Measurements from ENCODE around the gene SFT2D1.

Gene SFT2D1

GRCh38 chr6:166296035-166296883 is 46.1 kb downstream of the SFT2D1 start:
- H3K4me1 ChIP-seq (ENCODE audit: insufficient read depth, low read length) = no peaks in the 10 kb centered on the region
- peaks cover 4% of the 10 kb centered on the region for H3K9me3 ChIP-seq (ENCODE audit: control insufficient read depth, insufficient read depth, low read length)
- no peaks in the 10 kb centered on the region for H3K36me3 ChIP-seq (ENCODE audit: insufficient read depth, low read length)
- no peak overlapping the region for H3K9ac ChIP-seq (ENCODE audit: low read depth, low read length)

DNA sequence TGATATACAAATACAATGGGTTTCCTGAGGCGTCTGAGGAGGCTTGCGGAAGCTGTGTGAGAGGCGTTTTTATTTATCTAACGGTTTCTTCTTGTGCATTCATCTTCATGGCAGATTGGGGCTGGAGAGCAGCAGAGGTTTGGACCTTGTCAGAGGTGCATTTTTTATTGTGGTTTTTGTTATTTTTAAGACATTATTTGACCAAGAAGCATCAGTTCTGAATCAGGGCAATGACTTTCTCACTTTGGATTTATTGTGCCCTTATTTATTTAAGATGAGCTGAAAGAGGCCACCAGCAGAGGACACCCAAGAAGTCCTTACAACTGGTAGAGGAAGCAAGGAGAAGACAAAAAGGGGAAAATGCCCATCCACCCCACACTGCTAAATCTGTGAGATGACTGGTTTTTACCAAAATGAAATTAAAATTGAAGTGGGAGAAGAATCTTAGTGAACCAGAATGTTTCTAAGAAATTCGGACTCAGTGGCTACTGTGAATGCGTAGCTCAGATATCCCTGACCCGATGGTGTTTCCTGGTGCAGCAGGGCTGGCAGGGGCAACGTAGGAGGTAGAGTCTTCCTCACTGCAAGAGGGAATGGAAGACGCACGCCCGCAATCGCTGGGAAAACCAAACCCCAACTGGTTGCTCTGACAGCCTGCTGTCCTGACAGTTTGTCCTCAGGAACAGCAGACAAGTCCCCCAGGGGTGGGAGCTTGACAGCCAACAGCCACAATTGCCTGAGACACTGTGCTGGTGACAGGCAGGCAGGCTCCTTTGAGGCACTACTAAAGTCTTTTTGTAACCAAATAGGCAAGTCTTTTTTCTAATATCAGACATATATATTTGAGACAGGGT is 48.4 kb downstream of the SFT2D1 start:
- H3K4me1 ChIP-seq (ENCODE audit: insufficient read depth, low read length) = no peaks in the 10 kb centered on the region
- no peaks in the 10 kb centered on the region for H3K36me3 ChIP-seq (ENCODE audit: insufficient read depth, low read length)
- H3K9me3 ChIP-seq (ENCODE audit: control insufficient read depth, insufficient read depth, low read length) = peaks cover 3% of the 10 kb centered on the region
- no peak overlapping the region for H3K9ac ChIP-seq (ENCODE audit: low read depth, low read length)

DNA sequence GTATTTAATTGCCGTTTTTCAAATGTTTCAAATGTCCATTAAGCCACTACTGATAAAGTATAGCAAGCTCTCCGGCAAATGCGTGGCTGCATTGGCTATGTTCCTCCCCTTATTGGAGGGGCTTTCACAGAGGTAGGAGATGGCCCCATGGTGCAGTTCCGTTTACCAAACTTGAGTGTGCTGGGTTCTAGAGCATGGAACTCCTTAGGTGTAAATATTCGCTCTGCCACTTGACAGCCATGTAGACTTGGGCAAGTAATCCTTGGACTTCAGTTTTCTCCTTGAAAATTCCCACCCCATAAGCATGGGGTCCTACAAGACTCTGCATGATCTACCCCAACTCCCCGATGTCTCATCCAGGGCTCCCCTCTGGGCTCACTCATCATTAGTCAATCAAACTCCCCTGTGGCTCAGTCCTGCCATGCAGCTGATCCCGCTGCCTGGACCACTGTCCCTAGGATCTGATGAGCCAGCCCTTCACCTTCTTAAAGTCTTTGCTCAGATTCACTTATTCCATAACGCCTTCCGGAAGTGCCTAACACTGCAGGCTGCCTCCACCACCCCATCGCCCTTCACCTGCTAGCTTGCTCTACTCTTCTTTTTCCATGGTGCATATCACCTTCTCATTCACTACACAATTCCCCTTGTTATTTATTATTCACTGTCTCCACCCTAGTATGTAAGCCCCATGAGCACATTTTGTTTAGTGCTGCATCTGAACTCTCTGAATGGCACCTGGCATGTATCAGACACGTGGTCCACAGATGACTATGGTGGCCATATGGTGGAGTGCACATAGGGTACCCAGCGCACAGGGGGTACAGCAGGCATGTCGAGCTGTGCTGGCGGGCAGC is 52.9 kb downstream of the SFT2D1 start:
- H3K9ac ChIP-seq (ENCODE audit: low read depth, low read length) = no peak overlapping the region
- no peaks in the 10 kb centered on the region for H3K36me3 ChIP-seq (ENCODE audit: insufficient read depth, low read length)
- no peaks in the 10 kb centered on the region for H3K9me3 ChIP-seq (ENCODE audit: control insufficient read depth, insufficient read depth, low read length)
- no peaks in the 10 kb centered on the region for H3K4me1 ChIP-seq (ENCODE audit: insufficient read depth, low read length)

DNA sequence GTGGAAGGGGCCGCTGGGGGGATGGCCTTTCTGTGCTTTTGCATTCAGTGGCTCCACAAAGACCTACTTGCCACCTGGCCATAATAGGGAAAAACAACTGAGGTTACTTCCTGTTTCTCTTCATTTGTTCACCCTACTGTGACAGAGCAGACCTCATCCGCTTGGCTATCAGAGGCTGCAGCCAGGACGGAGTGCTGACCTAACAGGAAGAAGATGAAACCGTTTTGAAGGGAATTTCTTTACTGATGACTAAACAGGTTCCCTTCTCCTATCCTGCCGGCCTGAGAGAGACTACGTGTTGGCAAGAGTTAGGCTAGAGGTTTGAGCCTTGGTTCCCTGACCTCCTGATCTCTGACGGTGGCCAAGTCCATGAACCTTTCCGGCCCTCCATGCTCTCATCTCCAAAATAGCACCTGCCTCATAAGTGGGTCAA is 55.5 kb downstream of the SFT2D1 start:
- Histone ChIP-seq H3K36me3 (ENCODE audit: insufficient read depth, low read length) (no peaks in the 10 kb centered on the region), H3K9ac (ENCODE audit: low read depth, low read length) (no peak overlapping the region), H3K9me3 (ENCODE audit: control insufficient read depth, insufficient read depth, low read length) (no peaks in the 10 kb centered on the region), H3K4me1 (ENCODE audit: insufficient read depth, low read length) (no peaks in the 10 kb centered on the region)

DNA sequence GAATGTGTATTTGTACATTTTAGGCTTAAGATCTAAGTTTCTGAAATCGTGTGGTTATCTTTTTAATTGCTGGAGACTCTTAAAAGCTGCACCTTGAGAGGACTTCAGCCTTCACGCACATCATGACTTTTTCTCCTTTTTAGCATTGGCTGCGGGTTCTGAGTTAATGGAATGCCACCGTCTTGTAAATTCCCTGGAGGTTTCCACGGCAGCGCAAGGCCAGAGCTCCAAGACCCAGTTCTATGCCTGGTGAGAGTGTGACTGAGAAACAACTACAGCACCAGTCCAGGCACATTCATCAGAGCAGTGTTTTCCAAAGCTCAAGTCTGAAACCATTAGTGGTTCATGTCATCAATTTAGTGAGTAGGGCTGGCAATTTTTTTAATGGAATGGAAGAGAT is 57.1 kb downstream of the SFT2D1 start:
- H3K9me3 ChIP-seq (ENCODE audit: control insufficient read depth, insufficient read depth, low read length) = no peaks in the 10 kb centered on the region

GRCh38 chr6:166284640-166285039 is 57.7 kb downstream of the SFT2D1 start:
- no peaks in the 10 kb centered on the region for H3K4me1 ChIP-seq (ENCODE audit: insufficient read depth, low read length)
- H3K9me3 ChIP-seq (ENCODE audit: control insufficient read depth, insufficient read depth, low read length) = no peaks in the 10 kb centered on the region
- no peak overlapping the region for H3K9ac ChIP-seq (ENCODE audit: low read depth, low read length)
- no peaks in the 10 kb centered on the region for H3K36me3 ChIP-seq (ENCODE audit: insufficient read depth, low read length)

More for the DNA sequence above, 57.1 kb downstream of the SFT2D1 start:
- Histone ChIP-seq H3K36me3 (ENCODE audit: insufficient read depth, low read length) (no peaks in the 10 kb centered on the region), H3K9ac (ENCODE audit: low read depth, low read length) (no peak overlapping the region), H3K4me1 (ENCODE audit: insufficient read depth, low read length) (no peaks in the 10 kb centered on the region)

DNA sequence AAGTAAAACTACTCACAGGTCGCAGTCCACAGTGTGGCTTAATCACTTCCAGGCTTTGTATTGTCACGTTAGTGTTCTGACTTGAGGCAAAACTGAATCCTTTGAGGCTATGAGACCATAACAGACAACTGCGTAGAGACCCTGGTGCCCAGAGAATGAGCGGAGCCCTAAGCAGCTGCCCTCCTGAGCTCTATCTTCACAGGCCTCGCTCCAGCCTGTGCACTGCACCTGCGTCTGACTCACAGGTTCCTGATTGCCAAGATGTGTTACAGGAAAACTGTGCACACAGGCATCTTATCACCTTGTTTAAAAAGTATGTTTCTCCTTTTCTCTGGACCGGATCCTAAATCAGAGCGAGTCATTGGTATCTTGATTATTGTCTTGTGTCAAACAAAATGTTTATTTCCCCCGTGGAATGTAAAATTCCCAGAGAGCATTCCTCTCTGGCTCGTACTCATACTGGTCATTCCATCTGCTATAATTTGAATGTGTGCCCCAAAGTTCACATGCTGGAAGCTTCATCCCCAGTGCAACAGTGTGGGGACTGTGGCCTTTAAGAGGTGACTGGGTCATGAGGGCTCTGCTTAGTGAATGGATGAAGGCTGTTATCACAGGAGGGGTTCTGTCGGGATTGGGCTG is 59.8 kb downstream of the SFT2D1 start:
- no peak overlapping the region for H3K9ac ChIP-seq (ENCODE audit: low read depth, low read length)
- H3K4me1 ChIP-seq (ENCODE audit: insufficient read depth, low read length) = no peaks in the 10 kb centered on the region
- no peaks in the 10 kb centered on the region for H3K36me3 ChIP-seq (ENCODE audit: insufficient read depth, low read length)
- no peaks in the 10 kb centered on the region for H3K9me3 ChIP-seq (ENCODE audit: control insufficient read depth, insufficient read depth, low read length)

- no peaks in the 10 kb centered on the region for H3K4me1 ChIP-seq (ENCODE audit: insufficient read depth, low read length)
- H3K36me3 ChIP-seq (ENCODE audit: insufficient read depth, low read length) = no peaks in the 10 kb centered on the region
- no peak overlapping the region for H3K9ac ChIP-seq (ENCODE audit: low read depth, low read length)
- no peaks in the 10 kb centered on the region for H3K9me3 ChIP-seq (ENCODE audit: control insufficient read depth, insufficient read depth, low read length)
Observed at GRCh38 chr6:166281104-166281503, 61.2 kb downstream of the SFT2D1 start.

DNA sequence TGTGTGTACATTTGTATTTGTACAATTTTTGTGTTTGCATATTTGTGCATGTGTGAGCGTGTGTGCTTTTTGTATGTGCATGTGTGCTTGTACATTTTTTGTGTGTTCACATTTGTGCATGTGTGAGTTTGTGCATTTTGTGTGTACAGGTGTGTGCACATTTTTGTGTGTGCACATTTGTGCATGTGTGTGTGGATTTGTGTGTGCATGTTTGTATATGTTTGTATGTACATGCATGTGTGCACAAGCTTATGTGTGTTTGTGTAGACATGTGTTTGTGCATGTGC is 63.0 kb downstream of the SFT2D1 start:
- H3K9ac ChIP-seq (ENCODE audit: low read depth, low read length) = no peak overlapping the region
- no peaks in the 10 kb centered on the region for H3K36me3 ChIP-seq (ENCODE audit: insufficient read depth, low read length)
- H3K9me3 ChIP-seq (ENCODE audit: control insufficient read depth, insufficient read depth, low read length) = no peaks in the 10 kb centered on the region
- no peaks in the 10 kb centered on the region for H3K4me1 ChIP-seq (ENCODE audit: insufficient read depth, low read length)

DNA sequence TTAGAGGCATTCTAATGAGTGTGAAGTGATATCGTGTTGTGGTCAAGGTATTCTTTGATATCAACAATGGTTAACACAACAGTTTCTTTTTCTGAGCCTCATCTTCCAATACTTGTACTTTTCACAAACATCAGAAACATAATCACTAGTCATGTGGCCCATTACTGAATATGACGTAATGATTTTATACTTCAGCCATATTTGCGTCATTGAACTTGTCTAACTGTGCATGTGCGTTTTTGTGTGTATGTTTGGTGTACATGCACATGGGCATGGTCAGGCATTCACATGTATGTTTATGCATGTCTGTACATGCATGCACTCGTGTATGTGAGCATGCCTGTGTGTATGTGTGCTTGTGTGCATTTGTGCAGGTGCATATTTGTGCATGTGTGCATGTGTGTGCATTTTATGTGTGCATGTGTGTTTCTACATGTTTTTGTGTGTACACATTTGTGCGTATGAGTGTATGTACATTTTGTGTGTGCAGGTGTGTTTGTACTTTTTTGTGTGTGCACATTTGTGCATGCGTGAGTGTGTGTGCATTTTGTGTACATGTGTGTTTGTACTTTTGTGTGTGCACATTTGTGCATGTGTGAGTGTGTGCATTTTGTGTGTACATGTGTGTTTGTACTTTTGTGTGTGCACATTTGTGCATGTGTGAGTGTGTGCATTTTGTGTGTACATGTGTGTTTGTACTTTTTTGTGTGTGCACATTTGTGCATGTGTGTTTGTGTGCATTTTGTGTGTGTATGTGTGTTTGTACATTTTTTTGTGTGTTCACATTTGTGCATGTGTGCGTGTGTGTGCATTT is 63.6 kb downstream of the SFT2D1 start:
- Histone ChIP-seq H3K9ac (ENCODE audit: low read depth, low read length) (no peak overlapping the region), H3K4me1 (ENCODE audit: insufficient read depth, low read length) (no peaks in the 10 kb centered on the region), H3K9me3 (ENCODE audit: control insufficient read depth, insufficient read depth, low read length) (no peaks in the 10 kb centered on the region), H3K36me3 (ENCODE audit: insufficient read depth, low read length) (no peaks in the 10 kb centered on the region)

DNA sequence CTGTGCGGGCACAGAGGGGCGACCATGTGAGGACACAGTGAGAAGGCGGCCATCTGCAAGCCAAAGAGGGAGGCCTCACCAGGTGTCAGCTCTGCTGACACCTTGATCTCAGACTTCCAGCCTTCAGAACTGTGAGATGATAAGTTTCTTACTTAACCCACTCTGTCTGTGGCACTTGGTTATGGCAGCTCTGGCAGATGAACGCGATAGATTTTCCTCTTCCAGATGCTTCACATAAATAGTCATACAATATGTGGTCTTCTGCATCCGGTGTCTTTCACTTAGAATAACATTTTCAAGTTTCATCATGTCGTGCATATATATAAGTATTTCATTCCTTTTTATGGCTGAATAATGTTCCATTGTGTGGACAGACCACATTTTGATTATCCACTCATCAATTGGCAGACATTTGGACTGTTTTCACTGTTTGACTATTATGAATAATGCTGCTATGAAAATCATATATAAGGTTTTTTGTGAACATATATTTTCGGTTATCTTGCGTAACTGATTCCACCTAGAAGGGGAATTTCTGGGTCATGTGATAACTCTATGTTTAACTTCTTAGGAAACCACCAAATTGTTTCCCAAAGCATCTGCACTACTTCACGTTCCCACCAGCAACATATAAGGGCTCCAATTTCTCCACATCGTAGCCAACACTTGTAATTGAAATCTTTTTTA is 64.3 kb downstream of the SFT2D1 start:
- Histone ChIP-seq H3K4me1 (ENCODE audit: insufficient read depth, low read length) (no peaks in the 10 kb centered on the region), H3K9ac (ENCODE audit: low read depth, low read length) (no peak overlapping the region), H3K9me3 (ENCODE audit: control insufficient read depth, insufficient read depth, low read length) (no peaks in the 10 kb centered on the region), H3K36me3 (ENCODE audit: insufficient read depth, low read length) (no peaks in the 10 kb centered on the region)

DNA sequence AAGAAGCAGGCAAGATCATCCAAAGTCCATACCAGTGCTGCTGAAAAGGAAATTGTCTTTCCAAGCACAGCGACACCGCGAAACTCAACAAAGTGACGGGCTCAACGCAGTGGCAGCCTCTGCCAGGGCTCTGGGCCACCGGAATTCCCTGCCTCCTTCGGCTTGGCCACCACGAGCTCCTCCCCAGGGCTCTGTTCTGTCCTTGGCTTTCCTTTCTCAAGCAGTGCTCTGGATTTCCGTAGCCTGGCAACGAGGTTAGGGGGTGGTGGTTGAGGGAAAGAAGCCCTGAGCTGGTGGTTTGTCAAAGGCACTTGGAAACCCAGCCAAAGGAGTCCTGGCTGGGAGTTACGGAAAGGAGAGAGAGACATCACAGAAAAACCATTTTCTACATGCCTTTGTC is 65.3 kb downstream of the SFT2D1 start:
- Histone ChIP-seq H3K9ac (ENCODE audit: low read depth, low read length) (no peak overlapping the region), H3K4me1 (ENCODE audit: insufficient read depth, low read length) (no peaks in the 10 kb centered on the region), H3K36me3 (ENCODE audit: insufficient read depth, low read length) (no peaks in the 10 kb centered on the region), H3K9me3 (ENCODE audit: control insufficient read depth, insufficient read depth, low read length) (no peaks in the 10 kb centered on the region)

GRCh38 chr6:166275714-166276166 is 66.6 kb downstream of the SFT2D1 start:
- no peaks in the 10 kb centered on the region for H3K36me3 ChIP-seq (ENCODE audit: insufficient read depth, low read length)
- H3K9ac ChIP-seq (ENCODE audit: low read depth, low read length) = no peak overlapping the region
- H3K9me3 ChIP-seq (ENCODE audit: control insufficient read depth, insufficient read depth, low read length) = no peaks in the 10 kb centered on the region
- no peaks in the 10 kb centered on the region for H3K4me1 ChIP-seq (ENCODE audit: insufficient read depth, low read length)
